Brain pericyte (primary cell): ENCODE results near the gene DPH3.

Experiments
- DNase-seq: peaks from one replicate; pipeline ENCODE4 v3.0.0-alpha.2; 2012; ENCODE audit warnings: low read depth, low spot score

DPH3 gene

GRCh38 chr3:16233806-16234205 lies 30.9 kb downstream of the DPH3 start:
- DNase-seq = no peak

- DNase-seq = no peak
Measured at GRCh38 chr3:16231983-16232382, 32.8 kb downstream of the DPH3 start.

GRCh38 chr3:16229681-16230080 lies 35.1 kb downstream of the DPH3 start:
- no peak for DNase-seq

- DNase-seq = no peak
Measured at GRCh38 chr3:16227566-16227965, 37.2 kb downstream of the DPH3 start.

- no peak for DNase-seq
Measured at GRCh38 chr3:16224325-16224724, 40.4 kb downstream of the DPH3 start.

- no peak for DNase-seq
Measured at GRCh38 chr3:16222547-16222946, 42.2 kb downstream of the DPH3 start.

GRCh38 chr3:16221990-16222389 lies 42.8 kb downstream of the DPH3 start:
- DNase-seq = no peak

- DNase-seq = no peak
Measured at GRCh38 chr3:16219777-16220176, 45.0 kb downstream of the DPH3 start.

GRCh38 chr3:16216373-16216935 lies 48.3 kb downstream of the DPH3 start:
- DNase-seq = no peak

- DNase-seq = no peak
Measured at GRCh38 chr3:16214366-16214765, 50.4 kb downstream of the DPH3 start.

- DNase-seq = no peak
Measured at GRCh38 chr3:16211176-16211904, 53.4 kb downstream of the DPH3 start.
